ENCODE data around the gene IARS2. TPM values are rescaled to one million over a fixed set of nuclear protein-coding genes. Genes with fewer than 3 reads are reported as not detected.
"Not testable (repeated sequence)": the region's sequence is repeated elsewhere in the genome, so short reads cannot be mapped to it uniquely, and the experiment has no call there.

IARS2 gene
- polyA plus RNA-seq, 3 donors, result 11.8 to 42.6 (median 36.8) TPM

DNA sequence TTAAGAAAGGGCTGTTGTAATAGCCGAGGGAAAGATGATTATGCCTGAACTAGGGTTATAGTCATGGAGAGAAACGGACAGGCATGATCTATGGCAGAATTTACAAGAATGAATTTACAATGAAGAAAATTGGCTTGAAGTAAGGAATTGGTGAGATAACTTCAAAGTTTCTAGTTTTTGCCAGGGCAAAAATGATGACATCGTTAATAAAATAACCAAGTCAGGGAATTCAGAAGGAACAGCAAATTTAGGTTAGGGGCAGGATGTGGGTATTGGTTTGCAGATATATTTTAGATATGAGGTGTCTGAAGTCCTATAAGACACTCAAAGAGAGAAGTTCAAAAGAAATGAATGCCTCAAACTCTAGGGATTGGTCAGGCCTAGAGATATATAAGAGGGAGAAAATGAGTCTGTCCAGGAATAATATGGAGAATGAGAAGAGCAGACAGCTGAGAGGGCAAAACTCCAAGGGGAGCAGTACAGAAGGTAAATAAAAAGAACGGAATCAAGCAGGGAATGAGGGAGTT lies 62.8 kb downstream of the IARS2 start:
- no peak overlapping the region for H3K27ac ChIP-seq (ENCODE audit: low read depth in 1 of 2, low read length in 2 of 2)
- H3K27me3 ChIP-seq (ENCODE audit: control insufficient read depth in 2 of 2, insufficient read depth in 2 of 2, low read length in 2 of 2), result no peaks in the 10 kb centered on the region
- TF ChIP-seq, protein P1, sequence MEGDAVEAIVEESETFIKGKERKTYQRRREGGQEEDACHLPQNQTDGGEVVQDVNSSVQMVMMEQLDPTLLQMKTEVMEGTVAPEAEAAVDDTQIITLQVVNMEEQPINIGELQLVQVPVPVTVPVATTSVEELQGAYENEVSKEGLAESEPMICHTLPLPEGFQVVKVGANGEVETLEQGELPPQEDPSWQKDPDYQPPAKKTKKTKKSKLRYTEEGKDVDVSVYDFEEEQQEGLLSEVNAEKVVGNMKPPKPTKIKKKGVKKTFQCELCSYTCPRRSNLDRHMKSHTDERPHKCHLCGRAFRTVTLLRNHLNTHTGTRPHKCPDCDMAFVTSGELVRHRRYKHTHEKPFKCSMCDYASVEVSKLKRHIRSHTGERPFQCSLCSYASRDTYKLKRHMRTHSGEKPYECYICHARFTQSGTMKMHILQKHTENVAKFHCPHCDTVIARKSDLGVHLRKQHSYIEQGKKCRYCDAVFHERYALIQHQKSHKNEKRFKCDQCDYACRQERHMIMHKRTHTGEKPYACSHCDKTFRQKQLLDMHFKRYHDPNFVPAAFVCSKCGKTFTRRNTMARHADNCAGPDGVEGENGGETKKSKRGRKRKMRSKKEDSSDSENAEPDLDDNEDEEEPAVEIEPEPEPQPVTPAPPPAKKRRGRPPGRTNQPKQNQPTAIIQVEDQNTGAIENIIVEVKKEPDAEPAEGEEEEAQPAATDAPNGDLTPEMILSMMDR (IDR thresholded peaks at IDR 0.05), result no peak
- H2AFZ ChIP-seq (ENCODE audit: insufficient read depth, low read depth, low read length, poor library complexity, severe bottlenecking), result no peak overlapping the region
- peak overlapping the region in 2 of 7 donors; percentile 28 to 32 for H3K27ac Mint-ChIP-seq
- no peaks in the 10 kb centered on the region for H4K20me1 ChIP-seq (ENCODE audit: insufficient read depth, low read length)
- H3K4me1 Mint-ChIP-seq, result no peaks in the 10 kb centered on the region
- H3K4me3 ChIP-seq (replicated peaks in 1 of 3; ENCODE audit: low read depth in 2 of 3, low read length in 3 of 3), result no peak overlapping the region
- 100% methylated on average over 3 of the region's 4 CpGs for WGBS (ENCODE audit: insufficient coverage)
- peaks cover 67 to 89% of the 10 kb centered on the region in 2 donors for H3K36me3 Mint-ChIP-seq
- H3K79me2 ChIP-seq (ENCODE audit: insufficient read depth, low read length), result no peaks in the 10 kb centered on the region
- no peak overlapping the region for H3K9ac ChIP-seq (ENCODE audit: insufficient read depth, low read length, poor library complexity, severe bottlenecking)
- H3K9me3 Mint-ChIP-seq, result no peaks in the 10 kb centered on the region
- H3K27me3 Mint-ChIP-seq (ENCODE audit: low read depth in 3 of 3), result no peaks in the 10 kb centered on the region
- no peaks in the 10 kb centered on the region for H3K4me1 ChIP-seq (ENCODE audit: control insufficient read depth in 1 of 2, insufficient read depth in 2 of 2, low read length in 2 of 2)
- no peaks in the 10 kb centered on the region for H3K9me3 ChIP-seq (replicated peaks in 1 of 2; ENCODE audit: control insufficient read depth in 1 of 2, insufficient read depth in 1 of 2, low read length in 2 of 2)
- H3K4me2 ChIP-seq (replicated peaks; ENCODE audit: extremely low read depth, low read length, poor library complexity, severe bottlenecking), result no peak overlapping the region
- H3K36me3 ChIP-seq (replicated peaks in 1 of 2; ENCODE audit: control insufficient read depth in 1 of 2, insufficient read depth in 2 of 2, low read length in 2 of 2), result peaks cover 56 to 98% of the 10 kb centered on the region in 2 donors
- intact Hi-C loops (cut with micrococcal nuclease), result no loop called here
- H3K4me3 Mint-ChIP-seq, result no peak overlapping the region
- no peak for DNase-seq

DNA sequence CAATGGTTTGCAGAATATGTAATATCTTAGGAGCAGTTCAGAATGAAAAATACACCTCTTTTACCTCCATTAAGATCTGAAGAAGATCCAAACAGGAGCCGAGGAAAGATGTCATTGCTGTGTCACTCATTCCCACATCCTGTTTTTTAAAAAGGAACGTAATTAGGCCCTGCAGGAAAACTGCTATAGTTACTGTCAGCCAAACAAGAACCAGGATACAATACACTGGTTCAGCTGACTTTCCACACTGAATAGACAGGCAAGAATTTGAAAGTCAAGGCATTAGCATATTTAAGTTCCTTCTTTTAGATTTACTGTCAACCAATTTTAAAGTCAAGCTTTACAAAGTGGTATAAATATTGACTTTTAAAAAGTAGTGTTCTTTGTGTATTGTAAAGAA lies 63.8 kb downstream of the IARS2 start:
- H3K9ac ChIP-seq (ENCODE audit: insufficient read depth, low read length, poor library complexity, severe bottlenecking), result no peak overlapping the region

DNA sequence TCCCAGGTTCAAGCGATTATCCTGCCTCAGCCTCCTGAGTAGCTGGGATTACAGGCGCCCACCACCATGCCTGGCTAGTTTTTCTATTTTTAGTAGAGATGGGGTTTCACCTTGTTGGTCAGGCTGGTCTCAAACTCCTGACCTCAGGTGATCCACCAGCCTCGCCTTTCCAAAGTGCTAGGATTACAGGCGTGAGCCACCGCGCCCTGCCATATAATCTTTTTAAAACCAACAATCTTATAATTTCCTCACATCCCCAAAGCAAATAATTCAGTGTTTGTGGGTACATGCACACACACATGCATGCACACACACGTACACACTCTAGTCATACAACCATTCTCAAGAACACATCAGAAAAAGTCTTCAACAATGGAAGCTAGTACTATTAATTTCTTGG lies 64.6 kb downstream of the IARS2 start:
- DNase-seq; H3K27me3 ChIP-seq (ENCODE audit: control insufficient read depth in 2 of 2, insufficient read depth in 2 of 2, low read length in 2 of 2); H3K4me1 Mint-ChIP-seq; intact Hi-C loops (cut with micrococcal nuclease); H3K27ac ChIP-seq (ENCODE audit: low read depth in 1 of 2, low read length in 2 of 2); H3K4me2 ChIP-seq (replicated peaks; ENCODE audit: extremely low read depth, low read length, poor library complexity, severe bottlenecking); H3K4me1 ChIP-seq (ENCODE audit: control insufficient read depth in 1 of 2, insufficient read depth in 2 of 2, low read length in 2 of 2); H3K27me3 Mint-ChIP-seq (ENCODE audit: low read depth in 3 of 3); H3K9ac ChIP-seq (ENCODE audit: insufficient read depth, low read length, poor library complexity, severe bottlenecking); H3K9me3 ChIP-seq (replicated peaks in 1 of 2; ENCODE audit: control insufficient read depth in 1 of 2, insufficient read depth in 1 of 2, low read length in 2 of 2); H3K4me3 ChIP-seq (replicated peaks in 1 of 3; ENCODE audit: low read depth in 2 of 3, low read length in 3 of 3); H3K79me2 ChIP-seq (ENCODE audit: insufficient read depth, low read length); H2AFZ ChIP-seq (ENCODE audit: insufficient read depth, low read depth, low read length, poor library complexity, severe bottlenecking); H3K4me3 Mint-ChIP-seq; H4K20me1 ChIP-seq (ENCODE audit: insufficient read depth, low read length); H3K9me3 Mint-ChIP-seq: not testable (repeated sequence)
- peaks cover 58 to 74% of the 10 kb centered on the region in 2 donors for H3K36me3 Mint-ChIP-seq
- H3K27ac Mint-ChIP-seq, result peak overlapping the region in 1 of 7 donors; percentile 30
- WGBS (ENCODE audit: insufficient coverage), result 100% methylated on average over 4 of the region's 7 CpGs
- peaks cover 48 to 93% of the 10 kb centered on the region in 2 donors for H3K36me3 ChIP-seq (replicated peaks in 1 of 2; ENCODE audit: control insufficient read depth in 1 of 2, insufficient read depth in 2 of 2, low read length in 2 of 2)

More for the DNA sequence above, 63.8 kb downstream of the IARS2 start:
- intact Hi-C loops (cut with micrococcal nuclease), result no loop called here
- no peaks in the 10 kb centered on the region for H3K79me2 ChIP-seq (ENCODE audit: insufficient read depth, low read length)
- 77% methylated on average over 2 of the region's 2 CpGs for WGBS (ENCODE audit: insufficient coverage)
- Mint-ChIP-seq H3K27me3 (ENCODE audit: low read depth in 3 of 3) (no peaks in the 10 kb centered on the region), H3K27ac (no peak overlapping the region), H3K36me3 (peaks cover 63 to 79% of the 10 kb centered on the region in 2 donors), H3K4me1 (no peaks in the 10 kb centered on the region), H3K9me3 (no peaks in the 10 kb centered on the region), H3K4me3 (no peak overlapping the region)
- H4K20me1 ChIP-seq (ENCODE audit: insufficient read depth, low read length), result no peaks in the 10 kb centered on the region
- TF ChIP-seq, protein P1 (IDR thresholded peaks at IDR 0.05), result no peak
- H3K36me3 ChIP-seq (replicated peaks in 1 of 2; ENCODE audit: control insufficient read depth in 1 of 2, insufficient read depth in 2 of 2, low read length in 2 of 2), result peaks cover 54 to 94% of the 10 kb centered on the region in 2 donors
- no peaks in the 10 kb centered on the region for H3K4me1 ChIP-seq (ENCODE audit: control insufficient read depth in 1 of 2, insufficient read depth in 2 of 2, low read length in 2 of 2)
- H3K4me2 ChIP-seq (replicated peaks; ENCODE audit: extremely low read depth, low read length, poor library complexity, severe bottlenecking), result no peak overlapping the region
- H3K27ac ChIP-seq (ENCODE audit: low read depth in 1 of 2, low read length in 2 of 2), result no peak overlapping the region
- H3K4me3 ChIP-seq (replicated peaks in 1 of 3; ENCODE audit: low read depth in 2 of 3, low read length in 3 of 3), result no peak overlapping the region
- no peaks in the 10 kb centered on the region for H3K27me3 ChIP-seq (ENCODE audit: control insufficient read depth in 2 of 2, insufficient read depth in 2 of 2, low read length in 2 of 2)
- H3K9me3 ChIP-seq (replicated peaks in 1 of 2; ENCODE audit: control insufficient read depth in 1 of 2, insufficient read depth in 1 of 2, low read length in 2 of 2), result no peaks in the 10 kb centered on the region
- no peak overlapping the region for H2AFZ ChIP-seq (ENCODE audit: insufficient read depth, low read depth, low read length, poor library complexity, severe bottlenecking)
- no peak for DNase-seq
